Measurements from ENCODE around the gene BMP6. TPM values are rescaled to one million over a fixed set of nuclear protein-coding genes. Genes with fewer than 3 reads are reported as not detected.

The BMP6 gene
- total RNA-seq, 4 donors from 2014 or later: 1.7 to 8.3 (median 3.3) TPM

DNA sequence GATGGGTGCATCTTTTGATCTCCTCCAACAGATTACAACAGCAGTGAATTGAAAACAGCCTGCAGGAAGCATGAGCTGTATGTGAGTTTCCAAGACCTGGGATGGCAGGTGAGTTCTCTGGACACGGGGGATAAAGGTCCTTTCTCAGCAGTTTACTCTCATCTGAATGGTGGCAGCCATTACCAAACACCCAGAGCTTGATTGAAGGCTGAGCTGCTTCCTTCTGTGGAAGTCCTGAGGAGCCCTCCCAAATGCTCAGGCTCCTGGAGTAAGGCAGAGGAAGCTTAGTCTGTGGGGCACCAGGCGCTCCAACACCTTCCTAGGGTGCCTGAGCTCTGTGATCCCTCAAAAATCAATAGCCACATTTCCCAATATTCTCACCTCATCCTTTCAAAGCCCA is 153.1 kb downstream of the BMP6 start:
- intact Hi-C loops (cut with DNase I; ENCODE audit: low total_unique reads) (no loop called here), in situ Hi-C loops (cut with MboI; ENCODE audit: low sequenced_read_pairs in 4 of 4) (no loop called here)
- TF ChIP-seq, protein P1, sequence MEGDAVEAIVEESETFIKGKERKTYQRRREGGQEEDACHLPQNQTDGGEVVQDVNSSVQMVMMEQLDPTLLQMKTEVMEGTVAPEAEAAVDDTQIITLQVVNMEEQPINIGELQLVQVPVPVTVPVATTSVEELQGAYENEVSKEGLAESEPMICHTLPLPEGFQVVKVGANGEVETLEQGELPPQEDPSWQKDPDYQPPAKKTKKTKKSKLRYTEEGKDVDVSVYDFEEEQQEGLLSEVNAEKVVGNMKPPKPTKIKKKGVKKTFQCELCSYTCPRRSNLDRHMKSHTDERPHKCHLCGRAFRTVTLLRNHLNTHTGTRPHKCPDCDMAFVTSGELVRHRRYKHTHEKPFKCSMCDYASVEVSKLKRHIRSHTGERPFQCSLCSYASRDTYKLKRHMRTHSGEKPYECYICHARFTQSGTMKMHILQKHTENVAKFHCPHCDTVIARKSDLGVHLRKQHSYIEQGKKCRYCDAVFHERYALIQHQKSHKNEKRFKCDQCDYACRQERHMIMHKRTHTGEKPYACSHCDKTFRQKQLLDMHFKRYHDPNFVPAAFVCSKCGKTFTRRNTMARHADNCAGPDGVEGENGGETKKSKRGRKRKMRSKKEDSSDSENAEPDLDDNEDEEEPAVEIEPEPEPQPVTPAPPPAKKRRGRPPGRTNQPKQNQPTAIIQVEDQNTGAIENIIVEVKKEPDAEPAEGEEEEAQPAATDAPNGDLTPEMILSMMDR (IDR thresholded peaks at IDR 0.05 in 4 of 5, conservative IDR thresholded peaks at IDR 0.05 in 1 of 5): no peak
- no peak for TF ChIP-seq POLR2A (IDR thresholded peaks at IDR 0.05)
- no peak for ATAC-seq
- Histone ChIP-seq H3K36me3 (peaks cover 5 to 41% of the 10 kb centered on the region in 2 donors), H3K9me3 (no peaks in the 10 kb centered on the region), H3K4me3 (no peak overlapping the region), H3K27ac (no peak overlapping the region), H3K27me3 (no peaks in the 10 kb centered on the region), H3K4me1 (no peaks in the 10 kb centered on the region)
- DNase-seq: no peak

DNA sequence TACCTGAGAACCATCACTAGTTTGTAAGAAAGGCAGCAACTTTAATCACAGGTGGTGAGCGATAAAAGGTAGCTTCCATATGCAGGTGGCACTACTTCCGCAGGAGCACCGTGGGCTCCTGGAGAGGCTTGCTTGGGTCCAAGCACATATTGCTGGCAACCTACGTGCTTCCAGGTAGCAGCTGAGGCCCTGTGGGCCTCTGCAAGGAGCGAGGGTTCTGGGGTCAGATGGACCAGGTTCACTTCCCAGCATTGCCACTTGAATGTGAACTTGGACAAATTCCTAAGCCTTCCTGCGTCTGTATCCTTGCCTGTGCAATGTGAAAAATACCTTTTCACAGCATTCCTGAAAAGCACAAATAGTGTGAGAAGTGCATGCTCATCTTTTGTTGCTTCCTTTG is 153.7 kb downstream of the BMP6 start:
- intact Hi-C loops (cut with DNase I; ENCODE audit: low total_unique reads): no loop called here

DNA sequence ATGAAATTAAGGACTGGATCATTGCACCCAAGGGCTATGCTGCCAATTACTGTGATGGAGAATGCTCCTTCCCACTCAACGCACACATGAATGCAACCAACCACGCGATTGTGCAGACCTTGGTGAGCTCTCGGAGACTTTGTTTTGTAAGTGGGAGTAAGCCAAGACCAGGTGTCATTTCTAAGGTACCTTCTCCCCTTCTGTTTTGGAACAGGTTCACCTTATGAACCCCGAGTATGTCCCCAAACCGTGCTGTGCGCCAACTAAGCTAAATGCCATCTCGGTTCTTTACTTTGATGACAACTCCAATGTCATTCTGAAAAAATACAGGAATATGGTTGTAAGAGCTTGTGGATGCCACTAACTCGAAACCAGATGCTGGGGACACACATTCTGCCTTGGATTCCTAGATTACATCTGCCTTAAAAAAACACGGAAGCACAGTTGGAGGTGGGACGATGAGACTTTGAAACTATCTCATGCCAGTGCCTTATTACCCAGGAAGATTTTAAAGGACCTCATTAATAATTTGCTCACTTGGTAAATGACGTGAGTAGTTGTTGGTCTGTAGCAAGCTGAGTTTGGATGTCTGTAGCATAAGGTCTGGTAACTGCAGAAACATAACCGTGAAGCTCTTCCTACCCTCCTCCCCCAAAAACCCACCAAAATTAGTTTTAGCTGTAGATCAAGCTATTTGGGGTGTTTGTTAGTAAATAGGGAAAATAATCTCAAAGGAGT is 154.2 kb downstream of the BMP6 start:
- Histone ChIP-seq H3K36me3 (peaks cover 5 to 52% of the 10 kb centered on the region in 2 donors), H3K27ac (no peak overlapping the region), H3K4me3 (no peak overlapping the region), H3K4me1 (no peaks in the 10 kb centered on the region), H3K27me3 (no peaks in the 10 kb centered on the region), H3K9me3 (no peaks in the 10 kb centered on the region)
- no peak for ATAC-seq
- TF ChIP-seq, protein P1 (IDR thresholded peaks at IDR 0.05 in 4 of 5, conservative IDR thresholded peaks at IDR 0.05 in 1 of 5): no peak
- TF ChIP-seq POLR2A (IDR thresholded peaks at IDR 0.05): no peak
- in situ Hi-C loops (cut with MboI; ENCODE audit: low sequenced_read_pairs in 4 of 4) (no loop called here), intact Hi-C loops (cut with DNase I; ENCODE audit: low total_unique reads) (no loop called here)
- no peak for DNase-seq

More for the DNA sequence above, 153.7 kb downstream of the BMP6 start:
- Histone ChIP-seq H3K27ac (no peak overlapping the region), H3K36me3 (peaks cover 5 to 47% of the 10 kb centered on the region in 2 donors), H3K4me1 (no peaks in the 10 kb centered on the region), H3K9me3 (no peaks in the 10 kb centered on the region), H3K27me3 (no peaks in the 10 kb centered on the region), H3K4me3 (no peak overlapping the region)
- DNase-seq: no peak
- TF ChIP-seq, protein P1 (IDR thresholded peaks at IDR 0.05 in 4 of 5, conservative IDR thresholded peaks at IDR 0.05 in 1 of 5): no peak
- in situ Hi-C loops (cut with MboI; ENCODE audit: low sequenced_read_pairs in 4 of 4): no loop called here
- no peak for ATAC-seq

DNA sequence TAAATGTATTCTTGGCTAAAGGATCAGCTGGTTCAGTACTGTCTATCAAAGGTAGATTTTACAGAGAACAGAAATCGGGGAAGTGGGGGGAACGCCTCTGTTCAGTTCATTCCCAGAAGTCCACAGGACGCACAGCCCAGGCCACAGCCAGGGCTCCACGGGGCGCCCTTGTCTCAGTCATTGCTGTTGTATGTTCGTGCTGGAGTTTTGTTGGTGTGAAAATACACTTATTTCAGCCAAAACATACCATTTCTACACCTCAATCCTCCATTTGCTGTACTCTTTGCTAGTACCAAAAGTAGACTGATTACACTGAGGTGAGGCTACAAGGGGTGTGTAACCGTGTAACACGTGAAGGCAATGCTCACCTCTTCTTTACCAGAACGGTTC is 154.8 kb downstream of the BMP6 start:
- Histone ChIP-seq H3K36me3 (peaks cover 5 to 58% of the 10 kb centered on the region in 2 donors), H3K27ac (no peak overlapping the region), H3K27me3 (no peaks in the 10 kb centered on the region), H3K4me3 (no peak overlapping the region), H3K9me3 (no peaks in the 10 kb centered on the region), H3K4me1 (no peaks in the 10 kb centered on the region)
- no peak for TF ChIP-seq POLR2A (IDR thresholded peaks at IDR 0.05)
- TF ChIP-seq, protein P1 (IDR thresholded peaks at IDR 0.05 in 4 of 5, conservative IDR thresholded peaks at IDR 0.05 in 1 of 5): no peak
- ATAC-seq (no peak), DNase-seq (no peak)
- intact Hi-C loops (cut with DNase I; ENCODE audit: low total_unique reads): no loop called here
- in situ Hi-C loops (cut with MboI; ENCODE audit: low sequenced_read_pairs in 4 of 4): no loop called here

Measured in gastrocnemius medialis (tissue), 4 donors.